GM18868 (cell line): Measurements from ENCODE around the gene PITX2.

Experiments used
- ATAC-seq: cut with Tn5 transposase; IDR thresholded peaks from one replicate; pipeline ENCODE4 v1.9.1; 2021; ENCODE audit warnings: mild to moderate bottlenecking, moderate library complexity; ENCODE audit not compliant: unreplicated experiment

The PITX2 gene

GRCh38 chr4:110624904-110625494 is 2.1 kb upstream of the PITX2 start:
- ATAC-seq: no peak

- ATAC-seq: no peak
Measured at GRCh38 chr4:110624398-110624780, 1.5 kb upstream of the PITX2 start.

- no peak for ATAC-seq
Measured at GRCh38 chr4:110623718-110624397, 981 bp upstream of the PITX2 start.

GRCh38 chr4:110621839-110622751 is 782 bp downstream of the PITX2 start:
- no peak for ATAC-seq

GRCh38 chr4:110621328-110621812 is 1.5 kb downstream of the PITX2 start:
- ATAC-seq: no peak

GRCh38 chr4:110620691-110621327 is 2.1 kb downstream of the PITX2 start:
- ATAC-seq: peak; percentile 38

- ATAC-seq: no peak
Measured at GRCh38 chr4:110620322-110620690, 2.6 kb downstream of the PITX2 start.

GRCh38 chr4:110619463-110620247 is 3.2 kb downstream of the PITX2 start:
- ATAC-seq: no peak

- no peak for ATAC-seq
Measured at GRCh38 chr4:110618581-110619462, 4.1 kb downstream of the PITX2 start.

- ATAC-seq: no peak
Measured at GRCh38 chr4:110617646-110618580, 5.0 kb downstream of the PITX2 start.

GRCh38 chr4:110617075-110617640 is 5.7 kb downstream of the PITX2 start:
- ATAC-seq: no peak

- no peak for ATAC-seq
Measured at GRCh38 chr4:110616238-110617074, 6.4 kb downstream of the PITX2 start.

- ATAC-seq: no peak
Measured at GRCh38 chr4:110615353-110616237, 7.3 kb downstream of the PITX2 start.

- ATAC-seq: no peak
Measured at GRCh38 chr4:110614976-110615352, 7.9 kb downstream of the PITX2 start.

GRCh38 chr4:110614173-110614963 is 8.5 kb downstream of the PITX2 start:
- ATAC-seq: no peak
